ENCODE measurements around the gene MEF2C. TPM values are rescaled to one million over a fixed set of nuclear protein-coding genes. Genes with fewer than 3 reads are reported as not detected.

Gene MEF2C
- total and polyA plus RNA-seq, 2 of the 13 experiments (the other 11 are each of a cell fraction or from before 2014, with no cell fraction given), result 0.02 TPM; not detected in 1

- TF ChIP-seq SP1 (IDR thresholded peaks at IDR 0.05) (no peak), SP1 (CRISPR knock-in tag; IDR thresholded peaks at IDR 0.05) (no peak), SOX5 (CRISPR knock-in tag; IDR thresholded peaks at IDR 0.05; ENCODE audit: borderline replicate concordance) (no peak), HNRNPK (IDR thresholded peaks at IDR 0.05; ENCODE audit: low read depth, low read length, poor library complexity, severe bottlenecking) (peak; percentile 60), EZH2 (conservative IDR thresholded peaks at IDR 0.05; ENCODE audit: low read depth, low read length) (no peak)
- Histone ChIP-seq H3K4me3 (replicated peaks in 1 of 3; ENCODE audit: insufficient read depth in 1 of 3, low read depth in 2 of 3, low read length in 3 of 3) (no peak overlapping the region), H3K27me3 (ENCODE audit: control insufficient read depth in 1 of 2, insufficient read depth in 2 of 2, low read length in 2 of 2) (peaks cover 2 to 62% of the 10 kb centered on the region in 2 experiments; a peak in 4 of 5 replicates), H3K4me1 (ENCODE audit: insufficient read depth, low read length) (no peaks in the 10 kb centered on the region), H3K9ac (ENCODE audit: insufficient read depth, low read depth, low read length) (no peak overlapping the region), H3K36me3 (replicated peaks in 1 of 2; ENCODE audit: control insufficient read depth in 1 of 2, insufficient read depth in 2 of 2, low read length in 2 of 2) (no peaks in the 10 kb centered on the region), H2AFZ (ENCODE audit: low read length) (no peak overlapping the region), H3K27ac (ENCODE audit: extremely low read length, insufficient read depth, low read length) (no peak overlapping the region), H3K4me2 (ENCODE audit: low read depth, low read length) (no peak overlapping the region), H4K20me1 (ENCODE audit: insufficient read depth, low read length) (no peaks in the 10 kb centered on the region), H3K79me2 (ENCODE audit: insufficient read depth, low read length) (no peaks in the 10 kb centered on the region), H3K9me3 (ENCODE audit: low read length) (no peaks in the 10 kb centered on the region)
- ChIA-PET CTCF (ENCODE audit: low intra/inter-chr PET ratio, low total read pairs) (no interaction called here), POLR2A (no interaction called here)
- BruUV-seq (replicated peaks), result no TSS peak
- in situ Hi-C loops (cut with HindIII; ENCODE audit: extremely low pct_ligation_motif_present, low pct_unique_long_range_greater_than_20kb), result loop anchor here (5.0 to 25.0 kb wide), 2 partner anchors 536 to 1266 kb away; partner anchors contain the start of gene CCNH
- ATAC-seq (no peak), FAIRE-seq (no peak), DNase-seq (ENCODE audit: low spot score) (no peak)
- intact Hi-C loops (cut with micrococcal nuclease; ENCODE audit: unreplicated experiment), result no loop called here
- 43% methylated on average over 45 of the region's 56 CpGs for WGBS (ENCODE audit: low lambda C conversion rate)
These were observed 204.8 kb downstream of the MEF2C start for GRCh38 chr5:88677943-88678769.

- no peak for FAIRE-seq
- H3K79me2 ChIP-seq (ENCODE audit: insufficient read depth, low read length), result no peaks in the 10 kb centered on the region
- WGBS (ENCODE audit: low lambda C conversion rate), result 19% methylated on average over 4 of the region's 4 CpGs
- H4K20me1 ChIP-seq (ENCODE audit: insufficient read depth, low read length), result no peaks in the 10 kb centered on the region
- H3K27ac ChIP-seq (ENCODE audit: extremely low read length, insufficient read depth, low read length), result no peak overlapping the region
- no peak overlapping the region for H2AFZ ChIP-seq (ENCODE audit: low read length)
- no peak overlapping the region for H3K4me3 ChIP-seq (replicated peaks in 1 of 3; ENCODE audit: insufficient read depth in 1 of 3, low read depth in 2 of 3, low read length in 3 of 3)
- intact Hi-C loops (cut with micrococcal nuclease; ENCODE audit: unreplicated experiment) (no loop called here), in situ Hi-C loops (cut with HindIII; ENCODE audit: extremely low pct_ligation_motif_present, low pct_unique_long_range_greater_than_20kb) (loop anchor here (5.0 to 25.0 kb wide), 2 partner anchors 535 to 1265 kb away; partner anchors contain the start of gene CCNH)
- no peaks in the 10 kb centered on the region for H3K9me3 ChIP-seq (ENCODE audit: low read length)
- ChIA-PET POLR2A (no interaction called here), CTCF (ENCODE audit: low intra/inter-chr PET ratio, low total read pairs) (no interaction called here)
- H3K4me2 ChIP-seq (ENCODE audit: low read depth, low read length), result no peak overlapping the region
- no peaks in the 10 kb centered on the region for H3K4me1 ChIP-seq (ENCODE audit: insufficient read depth, low read length)
- TF ChIP-seq KLF11 (CRISPR knock-in tag; IDR thresholded peaks at IDR 0.05) (no peak), ZNF136 (CRISPR knock-in tag; IDR thresholded peaks at IDR 0.05; ENCODE audit: low read depth) (no peak)
- H3K36me3 ChIP-seq (replicated peaks in 1 of 2; ENCODE audit: control insufficient read depth in 1 of 2, insufficient read depth in 2 of 2, low read length in 2 of 2), result no peaks in the 10 kb centered on the region
- H3K9ac ChIP-seq (ENCODE audit: insufficient read depth, low read depth, low read length), result no peak overlapping the region
- H3K27me3 ChIP-seq (ENCODE audit: control insufficient read depth in 1 of 2, insufficient read depth in 2 of 2, low read length in 2 of 2), result peaks cover 2 to 60% of the 10 kb centered on the region in 2 experiments; a peak in 4 of 5 replicates
- no peak for ATAC-seq
- no TSS peak for BruUV-seq (replicated peaks)
- no peak for DNase-seq (ENCODE audit: low spot score)
These were observed 205.5 kb downstream of the MEF2C start for GRCh38 chr5:88677376-88677895.
